Measurements from ENCODE around the gene FAM168A. TPM values are rescaled to one million over a fixed set of nuclear protein-coding genes. Genes with fewer than 3 reads are reported as not detected.

FAM168A gene
- total and polyA plus RNA-seq, 10 of the 15 experiments (the other 5 are each of a cell fraction or from before 2014, with no cell fraction given), result 1.7 to 20.0 (median 10.0) TPM

DNA sequence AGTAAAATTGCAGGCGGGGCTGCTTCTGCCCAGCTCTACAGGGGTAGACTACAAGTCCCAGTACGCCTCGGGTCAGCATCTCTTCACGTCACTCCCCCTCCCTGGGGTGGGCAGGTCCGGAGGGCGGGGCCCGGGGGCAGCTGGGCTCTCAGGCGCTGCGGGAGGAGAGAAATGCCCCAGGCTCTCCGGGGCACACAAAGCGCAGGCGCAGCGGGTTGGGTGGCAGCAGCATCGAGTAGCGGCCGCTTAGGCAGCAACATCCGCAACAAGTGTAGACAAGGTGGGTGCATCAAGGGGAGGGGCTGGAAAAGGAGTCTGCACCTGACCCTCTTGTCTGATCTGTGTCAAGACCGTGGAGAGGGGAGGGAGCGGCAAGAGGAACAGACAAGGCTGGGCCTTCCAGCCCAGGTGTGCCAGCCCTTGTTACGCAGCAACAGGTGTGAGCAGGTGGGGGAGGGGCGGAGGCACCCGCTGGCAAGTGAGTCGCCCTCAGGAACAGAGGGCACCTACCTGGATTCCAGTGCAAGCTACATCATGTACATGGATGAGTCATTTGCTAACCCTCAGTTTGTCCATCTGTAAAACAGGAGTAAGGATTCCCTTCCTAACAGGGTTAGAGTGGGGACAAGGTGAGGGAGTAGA lies 49.7 kb upstream of the FAM168A start:
- Histone ChIP-seq H4K20me1 (ENCODE audit: control insufficient read depth, insufficient read depth) (no peaks in the 10 kb centered on the region), H3K79me2 (ENCODE audit: control insufficient read depth, insufficient read depth, low read length) (no peaks in the 10 kb centered on the region), H3K4me1 (ENCODE audit: control insufficient read depth, insufficient read depth, low read length) (no peaks in the 10 kb centered on the region), H3K36me3 (ENCODE audit: control insufficient read depth in 2 of 2, insufficient read depth in 2 of 2, low read length in 1 of 2) (no peaks in the 10 kb centered on the region), H3K9me3 (replicated peaks; ENCODE audit: control insufficient read depth, insufficient read depth, low read length) (no peaks in the 10 kb centered on the region), H2AFZ (ENCODE audit: control insufficient read depth, low read depth, low read length) (peak overlapping the region; percentile 79), H3K4me3 (peak overlapping the region; percentile 8; the same call in 1 of the 2 replicates), H3K9ac (ENCODE audit: control insufficient read depth, insufficient read depth, low read length) (no peak overlapping the region), H3K27ac (ENCODE audit: control insufficient read depth, insufficient read depth) (no peak overlapping the region), H3K27me3 (replicated peaks in 1 of 2; ENCODE audit: control insufficient read depth in 2 of 2, insufficient read depth in 2 of 2, low read length in 1 of 2) (no peaks in the 10 kb centered on the region), H3K4me2 (ENCODE audit: control insufficient read depth, insufficient read depth) (peak overlapping the region; percentile 74)
- TF ChIP-seq NBN (IDR thresholded peaks at IDR 0.05) (peak; percentile 17; the same call in 1 of the 2 replicates), TAF1 (IDR thresholded peaks at IDR 0.05; ENCODE audit: borderline replicate concordance, low read depth, low read length) (no peak), CHD2 (IDR thresholded peaks at IDR 0.05; ENCODE audit: borderline replicate concordance, low read depth, low read length) (no peak), CREB1 (IDR thresholded peaks at IDR 0.05; ENCODE audit: low read depth) (peak; percentile 92), ZNF217 (IDR thresholded peaks at IDR 0.05) (no peak), CREM (IDR thresholded peaks at IDR 0.05; ENCODE audit: low read depth) (peak; percentile 53; the same call in 1 of the 2 replicates), EGR1 (IDR thresholded peaks at IDR 0.05; ENCODE audit: borderline replicate concordance in 1 of 2, low read depth in 2 of 2, low read length in 2 of 2) (no peak), HCFC1 (IDR thresholded peaks at IDR 0.05; ENCODE audit: low read length) (peak; percentile 82), CBX5 (IDR thresholded peaks at IDR 0.05; ENCODE audit: low read depth) (no peak), MAX (IDR thresholded peaks at IDR 0.05; ENCODE audit: low read depth, low read length) (no peak), NRF1 (conservative IDR thresholded peaks at IDR 0.05; ENCODE audit: low read depth, low read length) (peak; percentile 45), YY1 (IDR thresholded peaks at IDR 0.05; ENCODE audit: low read depth, low read length) (0 out of 2 replicates have a peak, but pooled peaks have one; percentile 13), SIX5 (IDR thresholded peaks at IDR 0.05; ENCODE audit: low read depth, low read length, severe bottlenecking) (peak; percentile 73), PKNOX1 (IDR thresholded peaks at IDR 0.05) (peak; percentile 39), JUND (IDR thresholded peaks at IDR 0.05; ENCODE audit: low read depth, low read length) (no peak)
- TF ChIP-seq, protein P1, sequence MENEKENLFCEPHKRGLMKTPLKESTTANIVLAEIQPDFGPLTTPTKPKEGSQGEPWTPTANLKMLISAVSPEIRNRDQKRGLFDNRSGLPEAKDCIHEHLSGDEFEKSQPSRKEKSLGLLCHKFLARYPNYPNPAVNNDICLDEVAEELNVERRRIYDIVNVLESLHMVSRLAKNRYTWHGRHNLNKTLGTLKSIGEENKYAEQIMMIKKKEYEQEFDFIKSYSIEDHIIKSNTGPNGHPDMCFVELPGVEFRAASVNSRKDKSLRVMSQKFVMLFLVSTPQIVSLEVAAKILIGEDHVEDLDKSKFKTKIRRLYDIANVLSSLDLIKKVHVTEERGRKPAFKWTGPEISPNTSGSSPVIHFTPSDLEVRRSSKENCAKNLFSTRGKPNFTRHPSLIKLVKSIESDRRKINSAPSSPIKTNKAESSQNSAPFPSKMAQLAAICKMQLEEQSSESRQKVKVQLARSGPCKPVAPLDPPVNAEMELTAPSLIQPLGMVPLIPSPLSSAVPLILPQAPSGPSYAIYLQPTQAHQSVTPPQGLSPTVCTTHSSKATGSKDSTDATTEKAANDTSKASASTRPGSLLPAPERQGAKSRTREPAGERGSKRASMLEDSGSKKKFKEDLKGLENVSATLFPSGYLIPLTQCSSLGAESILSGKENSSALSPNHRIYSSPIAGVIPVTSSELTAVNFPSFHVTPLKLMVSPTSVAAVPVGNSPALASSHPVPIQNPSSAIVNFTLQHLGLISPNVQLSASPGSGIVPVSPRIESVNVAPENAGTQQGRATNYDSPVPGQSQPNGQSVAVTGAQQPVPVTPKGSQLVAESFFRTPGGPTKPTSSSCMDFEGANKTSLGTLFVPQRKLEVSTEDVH (IDR thresholded peaks at IDR 0.05; ENCODE audit: low read depth, partially characterized antibody), result no peak
- intact Hi-C loops (cut with micrococcal nuclease; ENCODE audit: unreplicated experiment), result no loop called here
- DNase-seq (ENCODE audit: low read depth, low spot score) (peak; percentile 40), ATAC-seq (peak; percentile 100), FAIRE-seq (no peak)
- 12% methylated on average over 22 of the region's 23 CpGs for WGBS (ENCODE audit: insufficient coverage, insufficient replicate concordance, low lambda C conversion rate, missing lambda C conversion rate)
- POLR2A ChIA-PET, result interaction anchor here (0.9 kb wide), 1 partner anchor 201 kb away, joined by 3 read pairs; no protein-coding TSS in a partner anchor
- SMC1A ChIA-PET (ENCODE audit: uncharacterized antibody, unreplicated experiment), result interaction anchor here (0.9 to 2.6 kb wide), 7 partner anchors 14 to 232 kb away, joined by 3 to 14 read pairs (median 4); no protein-coding TSS in a partner anchor
- RAD21 ChIA-PET (ENCODE audit: unreplicated experiment), result interaction anchor here (0.5 to 1.7 kb wide), 6 partner anchors 13 to 307 kb away, joined by 3 to 10 read pairs (median 4); no protein-coding TSS in a partner anchor
- BruUV-seq (replicated peaks), result no TSS peak
- in situ Hi-C loops (cut with MboI), result no loop called here
- CTCF ChIA-PET, result interaction anchor here (0.8 to 2.6 kb wide), 5 partner anchors 9 to 284 kb away, joined by 3 to 25 read pairs (median 3); no protein-coding TSS in a partner anchor
